Keratinocyte (primary cell): ENCODE data around the gene MAP3K20. TPM values are rescaled to one million over a fixed set of nuclear protein-coding genes. Genes with fewer than 3 reads are reported as not detected.

ENCODE experiments used
- DNase-seq: peaks from one replicate; pipeline ENCODE4 v3.0.0-alpha.2; 2011; ENCODE audit warnings: low read depth, missing footprints, low spot score
- FAIRE-seq: peaks from 2 replicates; lab custom pipeline; 2011; peaks lifted over from hg19 to GRCh38; lab: Jason Lieb, UNC
- H2AFZ ChIP-seq: 2 replicates; pipeline ENCODE4 v1.6.0; 2012; ENCODE audit warnings: low read length, control low read depth, inconsistent platforms; ENCODE audit not compliant: control insufficient read depth
- H3K27ac ChIP-seq: 2 replicates; pipeline ENCODE4 v1.5.1; 2011; ENCODE audit warnings: low read length; ENCODE audit not compliant: control insufficient read depth, insufficient read depth
- H3K27me3 ChIP-seq: 3 replicates; pipeline ENCODE4 v1.6.0; 2011; ENCODE audit warnings: low read length; ENCODE audit not compliant: control insufficient read depth, insufficient read depth; ENCODE audit errors: extremely low read depth
- H3K36me3 ChIP-seq, 2 experiments: 2 replicates in 1 of 2; 3 replicates in 1 of 2; pipeline ENCODE4 v1.5.1; 2011; ENCODE audit warnings: low read length in 2 of 2, mild to moderate bottlenecking in 1 of 2; ENCODE audit not compliant: control insufficient read depth in 2 of 2, insufficient read depth in 2 of 2; ENCODE audit errors: extremely low read depth in 1 of 2
- H3K4me1 ChIP-seq: 3 replicates; pipeline ENCODE4 v1.5.1; 2011; ENCODE audit warnings: low read length; ENCODE audit not compliant: control insufficient read depth, insufficient read depth; ENCODE audit errors: extremely low read depth
- H3K4me2 ChIP-seq: 3 replicates; pipeline ENCODE4 v1.6.0; 2011; ENCODE audit warnings: low read depth, low read length; ENCODE audit not compliant: control insufficient read depth, insufficient read depth; ENCODE audit errors: extremely low read depth
- H3K4me3 ChIP-seq, 3 experiments: fragments of 200-600 bp in 1 of 3; sonication (generic) in 1 of 3; 2 replicates in 2 of 3; 3 replicates in 1 of 3; pipeline ENCODE4 v1.5.1; 2011 to 2016; ENCODE audit warnings: low read length in 3 of 3, mild to moderate bottlenecking in 3 of 3, control low read depth in 2 of 3, inconsistent platforms in 1 of 3, low read depth in 1 of 3, mixed read lengths in 1 of 3, mixed run types in 1 of 3, moderate library complexity in 1 of 3; ENCODE audit not compliant: control insufficient read depth in 2 of 3, insufficient read depth in 2 of 3; ENCODE audit errors: extremely low read depth in 1 of 3
- H3K79me2 ChIP-seq: 2 replicates; pipeline ENCODE4 v1.6.0; 2012; ENCODE audit warnings: low read length; ENCODE audit not compliant: control insufficient read depth, insufficient read depth
- H3K9ac ChIP-seq: 3 replicates; pipeline ENCODE4 v1.6.0; 2011; ENCODE audit warnings: low read length; ENCODE audit not compliant: control insufficient read depth, insufficient read depth; ENCODE audit errors: extremely low read depth
- H3K9me1 ChIP-seq: 3 replicates; pipeline ENCODE4 v1.6.0; 2011; ENCODE audit warnings: low read length; ENCODE audit not compliant: control insufficient read depth, insufficient read depth; ENCODE audit errors: extremely low read depth
- H3K9me3 ChIP-seq: 2 replicates; pipeline ENCODE4 v1.5.1; 2012; ENCODE audit warnings: low read depth, low read length; ENCODE audit not compliant: control insufficient read depth
- H4K20me1 ChIP-seq: 3 replicates; pipeline ENCODE4 v1.6.0; 2011; ENCODE audit warnings: low read length; ENCODE audit not compliant: control insufficient read depth, insufficient read depth; ENCODE audit errors: extremely low read depth
- CTCF ChIP-seq, 3 experiments: IDR thresholded peaks in 1 of 3; conservative IDR thresholded peaks in 1 of 3; optimal IDR thresholded peaks in 1 of 3; 2 replicates in 2 of 3; 3 replicates in 1 of 3; pipeline versions ENCODE3 to v1.5.1; 2011; ENCODE audit warnings: low read length in 3 of 3, mild to moderate bottlenecking in 3 of 3, moderate library complexity in 2 of 3, control low read depth in 1 of 3, inconsistent platforms in 1 of 3; ENCODE audit not compliant: insufficient read depth in 2 of 3; ENCODE audit errors: extremely low read depth in 1 of 3
- EZH2 ChIP-seq: IDR thresholded peaks from one replicate; pipeline ENCODE4 v1.6.1; 2012; ENCODE audit warnings: inconsistent platforms, mild to moderate bottlenecking, low read length, moderate library complexity
- dilution Hi-C: fragments of 300-500 bp; cut with MboI; formaldehyde crosslinking; loops from one replicate; pipeline ENCODE4 v1.7.0; 2020; ENCODE audit warnings: low sequenced_read_pairs; ENCODE audit not compliant: extremely low pct_ligation_motif_present
- polyA plus RNA-seq, 5 experiments: library from polyadenylated mRNA; depleted of rRNA in 3 of 5; stranded (reverse) in 3 of 5; stranded (forward) in 1 of 5; unstranded in 1 of 5; fragments of >200 nt; gene quantifications; 1 replicate in 1 of 5; 2 replicates in 3 of 5; 3 replicates in 1 of 5; pipeline versions ENCODE4 v1.2.1 to v1.2.3, GENCODE V29; 2011 to 2012; ENCODE audit warnings: missing spikeins in 2 of 5, low read depth in 1 of 5, low replicate concordance in 1 of 5

Gene MAP3K20
- polyA plus RNA-seq, 1 donor (not counting 4 experiments of a cell fraction or from before 2014, with no cell fraction given): 31.7 TPM

- no peak overlapping the region for H2AFZ ChIP-seq
- H3K27me3 ChIP-seq: no peaks in the 10 kb centered on the region
- dilution Hi-C loops: no loop called here
- no peak overlapping the region for H3K4me2 ChIP-seq
- H3K27ac ChIP-seq: peak overlapping the region; percentile 98
- no peak for FAIRE-seq
- no peak for DNase-seq
- H3K9me1 ChIP-seq: no peaks in the 10 kb centered on the region
- no peaks in the 10 kb centered on the region for H4K20me1 ChIP-seq
- no peak overlapping the region for H3K9ac ChIP-seq
- TF ChIP-seq CTCF (optimal IDR thresholded peaks at IDR 0.05 in 1 of 3, IDR thresholded peaks at IDR 0.05 in 1 of 3, conservative IDR thresholded peaks at IDR 0.05 in 1 of 3; ENCODE audit: extremely low read depth in 1 of 3, insufficient read depth in 2 of 3, low read length in 3 of 3) (no peak), EZH2 (no peak)
- H3K9me3 ChIP-seq: no peaks in the 10 kb centered on the region
- H3K36me3 ChIP-seq: no peaks in the 10 kb centered on the region
- H3K79me2 ChIP-seq: no peaks in the 10 kb centered on the region
- peaks cover 27% of the 10 kb centered on the region for H3K4me1 ChIP-seq
- no peak overlapping the region for H3K4me3 ChIP-seq
These were observed 25.0 kb upstream of the MAP3K20 start for GRCh38 chr2:173050684-173051083.

GRCh38 chr2:173051463-173052215 lies 24.0 kb upstream of the MAP3K20 start:
- no peak overlapping the region for H3K27ac ChIP-seq
- no peak for TF ChIP-seq EZH2
- TF ChIP-seq CTCF (optimal IDR thresholded peaks at IDR 0.05 in 1 of 3, IDR thresholded peaks at IDR 0.05 in 1 of 3, conservative IDR thresholded peaks at IDR 0.05 in 1 of 3; ENCODE audit: extremely low read depth in 1 of 3, insufficient read depth in 2 of 3, low read length in 3 of 3): no peak
- H2AFZ ChIP-seq: no peak overlapping the region
- H3K4me3 ChIP-seq: no peak overlapping the region
- no peak overlapping the region for H3K9ac ChIP-seq
- no peaks in the 10 kb centered on the region for H3K36me3 ChIP-seq
- DNase-seq: no peak
- no peak overlapping the region for H3K4me2 ChIP-seq
- H3K4me1 ChIP-seq: peaks cover 27% of the 10 kb centered on the region
- H3K27me3 ChIP-seq: no peaks in the 10 kb centered on the region
- dilution Hi-C loops: no loop called here
- no peaks in the 10 kb centered on the region for H3K9me3 ChIP-seq
- H3K9me1 ChIP-seq: no peaks in the 10 kb centered on the region
- FAIRE-seq: peak; percentile 60
- no peaks in the 10 kb centered on the region for H3K79me2 ChIP-seq
- no peaks in the 10 kb centered on the region for H4K20me1 ChIP-seq
